Activated CD4-positive, alpha-beta memory T cell treated with anti-CD3 and anti-CD28 coated beads for 36 hours (primary cell): ENCODE measurements around the gene KRT75. TPM values are rescaled to one million over a fixed set of nuclear protein-coding genes. Genes with fewer than 3 reads are reported as not detected.

Experiments
- CTCF ChIA-PET: fragments of 350-600 bp; sonication (Branson Sonifier 250); formaldehyde crosslinking; loops from one replicate; lab custom pipeline; 2021; ENCODE audit warnings: antibody characterized with exemption, inconsistent platforms; lab: Charles Lee
- POLR2A ChIA-PET: fragments of 350-600 bp; sonication (Branson Sonifier 250); formaldehyde crosslinking; loops from one replicate; lab custom pipeline; 2021; ENCODE audit warnings: antibody characterized with exemption; lab: Charles Lee
- DNase-seq: peaks from one replicate; pipeline ENCODE4 v3.0.0-alpha.2; 2020
- H3K27ac Mint-ChIP-seq: one replicate; pipeline ENCODE4 v1.8.0; 2021; ENCODE audit warnings: mixed read lengths
- H3K27me3 Mint-ChIP-seq: one replicate; pipeline ENCODE4 v1.8.0; 2021; ENCODE audit warnings: mixed read lengths
- H3K36me3 Mint-ChIP-seq: one replicate; pipeline ENCODE4 v1.8.0; 2021; ENCODE audit warnings: mixed read lengths
- H3K4me1 Mint-ChIP-seq: one replicate; pipeline ENCODE4 v1.8.0; 2021; ENCODE audit warnings: low read depth, mixed read lengths
- H3K4me3 Mint-ChIP-seq: one replicate; pipeline ENCODE4 v1.8.0; 2021; ENCODE audit warnings: mild to moderate bottlenecking, mixed read lengths
- H3K9me3 Mint-ChIP-seq: one replicate; pipeline ENCODE4 v1.8.0; 2021; ENCODE audit warnings: mixed read lengths
- intact Hi-C: fragments of 100-400 bp; cut with micrococcal nuclease; formaldehyde crosslinking; loops from one replicate; pipeline ENCODE4 v1.15.1; 2023
- total RNA-seq, 2 experiments: library from RNA; stranded (reverse); gene quantifications; one replicate each; pipeline ENCODE4 v1.2.3, GENCODE V29; 2021

The KRT75 gene
- total RNA-seq, 2 experiments from 2014 or later = not detected

GRCh38 chr12:52396656-52397055 lies 37.5 kb downstream of the KRT75 start:
- no peak overlapping the region for H3K4me3 Mint-ChIP-seq
- H3K36me3 Mint-ChIP-seq = no peaks in the 10 kb centered on the region
- ChIA-PET POLR2A (no interaction called here), CTCF (interaction anchor here (1.2 kb wide), 1 partner anchor 483 kb away, joined by 3 read pairs; no protein-coding TSS in a partner anchor)
- H3K27me3 Mint-ChIP-seq = peaks cover 4% of the 10 kb centered on the region
- no peak overlapping the region for H3K27ac Mint-ChIP-seq
- no peaks in the 10 kb centered on the region for H3K9me3 Mint-ChIP-seq
- DNase-seq = no peak
- intact Hi-C loops = no loop called here
- peaks cover 2% of the 10 kb centered on the region for H3K4me1 Mint-ChIP-seq

GRCh38 chr12:52395761-52396434 lies 38.3 kb downstream of the KRT75 start:
- ChIA-PET POLR2A (no interaction called here), CTCF (interaction anchor here (0.5 to 1.2 kb wide), 5 partner anchors 22 to 484 kb away, joined by 3 read pairs; no protein-coding TSS in a partner anchor)
- no peak overlapping the region for H3K4me3 Mint-ChIP-seq
- H3K4me1 Mint-ChIP-seq = peaks cover 2% of the 10 kb centered on the region
- intact Hi-C loops = no loop called here
- no peaks in the 10 kb centered on the region for H3K9me3 Mint-ChIP-seq
- no peaks in the 10 kb centered on the region for H3K36me3 Mint-ChIP-seq
- peak; percentile 18 for DNase-seq
- H3K27me3 Mint-ChIP-seq = peaks cover 4% of the 10 kb centered on the region
- no peak overlapping the region for H3K27ac Mint-ChIP-seq

GRCh38 chr12:52394836-52395405 lies 39.2 kb downstream of the KRT75 start:
- CTCF ChIA-PET = interaction anchor here (0.8 to 1.2 kb wide), 2 partner anchors 33 kb away, joined by 3 read pairs; no protein-coding TSS in a partner anchor
- Mint-ChIP-seq H3K4me3 (no peak overlapping the region), H3K27me3 (peaks cover 4% of the 10 kb centered on the region), H3K9me3 (no peaks in the 10 kb centered on the region), H3K36me3 (no peaks in the 10 kb centered on the region), H3K27ac (no peak overlapping the region), H3K4me1 (peaks cover 2% of the 10 kb centered on the region)
- intact Hi-C loops = no loop called here
- no peak for DNase-seq
- POLR2A ChIA-PET = no interaction called here

GRCh38 chr12:52392465-52393007 lies 41.6 kb downstream of the KRT75 start:
- Mint-ChIP-seq H3K4me1 (no peaks in the 10 kb centered on the region), H3K27me3 (peaks cover 7% of the 10 kb centered on the region), H3K4me3 (no peak overlapping the region), H3K36me3 (no peaks in the 10 kb centered on the region), H3K9me3 (no peaks in the 10 kb centered on the region), H3K27ac (no peak overlapping the region)
- no peak for DNase-seq
- CTCF ChIA-PET = no interaction called here
- intact Hi-C loops = no loop called here
- POLR2A ChIA-PET = interaction anchor here (1.1 kb wide), 1 partner anchor 9 kb away, joined by 5 read pairs; no protein-coding TSS in a partner anchor

GRCh38 chr12:52391618-52392002 lies 42.6 kb downstream of the KRT75 start:
- CTCF ChIA-PET = interaction anchor here (0.8 to 1.0 kb wide), 2 partner anchors 487 to 488 kb away, joined by 3 read pairs; no protein-coding TSS in a partner anchor
- Mint-ChIP-seq H3K27ac (no peak overlapping the region), H3K4me3 (no peak overlapping the region), H3K27me3 (peaks cover 7% of the 10 kb centered on the region), H3K36me3 (no peaks in the 10 kb centered on the region), H3K9me3 (no peaks in the 10 kb centered on the region), H3K4me1 (no peaks in the 10 kb centered on the region)
- POLR2A ChIA-PET = interaction anchor here (1.1 kb wide), 1 partner anchor 10 kb away, joined by 5 read pairs; no protein-coding TSS in a partner anchor
- intact Hi-C loops = no loop called here
- DNase-seq = no peak

GRCh38 chr12:52390739-52391617 lies 43.2 kb downstream of the KRT75 start:
- intact Hi-C loops = no loop called here
- peaks cover 7% of the 10 kb centered on the region for H3K27me3 Mint-ChIP-seq
- H3K9me3 Mint-ChIP-seq = no peaks in the 10 kb centered on the region
- ChIA-PET CTCF (interaction anchor here (1.0 kb wide), 1 partner anchor 489 kb away, joined by 3 read pairs; no protein-coding TSS in a partner anchor), POLR2A (no interaction called here)
- H3K27ac Mint-ChIP-seq = no peak overlapping the region
- peak; percentile 12 for DNase-seq
- no peaks in the 10 kb centered on the region for H3K36me3 Mint-ChIP-seq
- H3K4me3 Mint-ChIP-seq = no peak overlapping the region
- H3K4me1 Mint-ChIP-seq = no peaks in the 10 kb centered on the region

- Mint-ChIP-seq H3K4me1 (no peaks in the 10 kb centered on the region), H3K27ac (no peak overlapping the region), H3K27me3 (peaks cover 3% of the 10 kb centered on the region), H3K9me3 (no peaks in the 10 kb centered on the region), H3K4me3 (no peak overlapping the region), H3K36me3 (no peaks in the 10 kb centered on the region)
- DNase-seq = no peak
- ChIA-PET CTCF (no interaction called here), POLR2A (no interaction called here)
- intact Hi-C loops = no loop called here
Observed at GRCh38 chr12:52389313-52390207, 44.6 kb downstream of the KRT75 start.

DNA sequence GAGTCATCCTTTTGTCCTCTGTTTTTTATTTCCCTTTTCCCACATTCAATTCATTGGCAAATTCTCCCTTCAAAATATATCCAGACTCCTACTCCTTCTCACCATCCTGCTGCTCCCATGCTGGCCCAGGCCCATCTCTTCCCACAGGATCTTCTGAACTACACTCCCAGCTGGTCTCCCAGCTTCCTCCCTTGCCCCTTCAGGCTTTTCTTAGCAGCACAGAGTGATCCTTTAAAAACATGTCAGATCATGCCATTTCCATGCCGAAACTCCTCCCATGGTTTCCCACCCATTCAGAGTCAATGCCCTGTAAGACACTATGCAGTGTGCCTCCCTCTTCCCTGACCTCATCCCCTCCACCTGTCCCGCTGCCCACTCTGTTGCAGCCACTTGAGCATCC lies 46.3 kb downstream of the KRT75 start:
- no peak for DNase-seq
- intact Hi-C loops = no loop called here
- Mint-ChIP-seq H3K27ac (no peak overlapping the region), H3K27me3 (peaks cover 3% of the 10 kb centered on the region), H3K9me3 (no peaks in the 10 kb centered on the region), H3K4me3 (no peak overlapping the region), H3K4me1 (peaks cover 3% of the 10 kb centered on the region), H3K36me3 (no peaks in the 10 kb centered on the region)
- POLR2A ChIA-PET = no interaction called here
- CTCF ChIA-PET = interaction anchor here (0.7 to 1.1 kb wide), 3 partner anchors 14 to 109 kb away, joined by 3 read pairs; no protein-coding TSS in a partner anchor

DNA sequence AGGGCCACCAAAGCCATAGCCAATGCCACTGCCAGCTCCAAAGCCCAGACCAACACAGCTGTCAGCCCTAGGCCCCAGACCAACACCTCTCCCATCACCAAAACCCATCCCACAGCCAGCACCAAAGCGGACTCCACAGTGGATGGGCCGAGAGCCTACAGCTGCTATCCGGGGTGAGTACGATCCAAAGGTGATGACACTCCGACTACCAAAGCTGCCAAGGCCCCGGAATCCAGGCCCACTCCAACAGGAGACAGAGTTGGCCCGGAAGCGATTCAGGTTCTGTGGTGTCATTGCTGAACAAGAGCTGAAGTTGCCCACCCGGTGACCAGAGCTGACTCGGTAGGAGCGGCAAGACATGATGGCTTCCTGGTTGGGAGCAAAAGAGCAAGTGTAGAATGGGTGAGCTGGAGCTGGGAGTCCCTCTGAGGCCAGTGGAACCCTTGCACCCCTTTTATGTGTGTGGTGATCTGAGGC lies 48.9 kb downstream of the KRT75 start, which contains the start of gene KRT84:
Gene KRT84 (minus strand): TSS at position 427 of the 477 bp plus-strand sequence. CDS start 67 bp downstream, at position 360.
- H3K4me3 Mint-ChIP-seq = no peak within 1 kb of the TSS
- H3K9me3 Mint-ChIP-seq = no peaks in the 10 kb centered on the region
- no peaks in the 10 kb centered on the region for H3K36me3 Mint-ChIP-seq
- no peak for DNase-seq
- H3K27ac Mint-ChIP-seq = no peak within 1 kb of the TSS
- POLR2A ChIA-PET = no interaction called here
- H3K27me3 Mint-ChIP-seq = peaks cover 3% of the 10 kb centered on the region
- intact Hi-C loops = no loop called here
- peaks cover 5% of the 10 kb centered on the region for H3K4me1 Mint-ChIP-seq
- CTCF ChIA-PET = interaction anchor here (1.1 to 2.5 kb wide), 2 partner anchors 12 to 485 kb away, joined by 3 to 9 read pairs; no protein-coding TSS in a partner anchor

GRCh38 chr12:52383331-52383730 lies 50.8 kb downstream of the KRT75 start:
- Mint-ChIP-seq H3K27me3 (peaks cover 1% of the 10 kb centered on the region), H3K4me3 (no peak overlapping the region), H3K4me1 (peaks cover 5% of the 10 kb centered on the region), H3K36me3 (no peaks in the 10 kb centered on the region), H3K9me3 (no peaks in the 10 kb centered on the region), H3K27ac (no peak overlapping the region)
- intact Hi-C loops = no loop called here
- no peak for DNase-seq
- CTCF ChIA-PET = interaction anchor here (0.6 to 2.5 kb wide), 4 partner anchors 10 to 598 kb away, joined by 3 to 9 read pairs (median 6); no protein-coding TSS in a partner anchor
- POLR2A ChIA-PET = no interaction called here
